BE2C (cell line): ENCODE results near the gene FAM181A.

Source experiments
- DNase-seq: peaks from one replicate; pipeline ENCODE4 v3.0.0-alpha.2; 2020
- H3K27me3 ChIP-seq: fragments of 250-450 bp; sonication (Bioruptor Pico); 2 replicates; pipeline ENCODE4 v1.5.1; 2020; ENCODE audit warnings: mild to moderate bottlenecking
- H3K36me3 ChIP-seq: fragments of 250-450 bp; sonication (Bioruptor Pico); 2 replicates; pipeline ENCODE4 v1.5.1; 2020; ENCODE audit warnings: mild to moderate bottlenecking
- H3K4me1 ChIP-seq: fragments of 250-450 bp; sonication (Bioruptor Pico); 2 replicates; pipeline ENCODE4 v1.5.1; 2020
- H3K4me3 ChIP-seq: 2 replicates; pipeline ENCODE4 v1.5.1; 2011; ENCODE audit warnings: low read depth, low read length
- H3K9me3 ChIP-seq: fragments of 250-450 bp; sonication (Bioruptor Pico); 2 replicates; pipeline ENCODE4 v1.5.1; 2020
- TF ChIP-seq, protein P1 (sequence below): IDR thresholded peaks from 2 replicates; pipeline ENCODE4 v1.5.1; 2012; ENCODE audit warnings: mild to moderate bottlenecking, low read depth, low read length

FAM181A gene

DNA sequence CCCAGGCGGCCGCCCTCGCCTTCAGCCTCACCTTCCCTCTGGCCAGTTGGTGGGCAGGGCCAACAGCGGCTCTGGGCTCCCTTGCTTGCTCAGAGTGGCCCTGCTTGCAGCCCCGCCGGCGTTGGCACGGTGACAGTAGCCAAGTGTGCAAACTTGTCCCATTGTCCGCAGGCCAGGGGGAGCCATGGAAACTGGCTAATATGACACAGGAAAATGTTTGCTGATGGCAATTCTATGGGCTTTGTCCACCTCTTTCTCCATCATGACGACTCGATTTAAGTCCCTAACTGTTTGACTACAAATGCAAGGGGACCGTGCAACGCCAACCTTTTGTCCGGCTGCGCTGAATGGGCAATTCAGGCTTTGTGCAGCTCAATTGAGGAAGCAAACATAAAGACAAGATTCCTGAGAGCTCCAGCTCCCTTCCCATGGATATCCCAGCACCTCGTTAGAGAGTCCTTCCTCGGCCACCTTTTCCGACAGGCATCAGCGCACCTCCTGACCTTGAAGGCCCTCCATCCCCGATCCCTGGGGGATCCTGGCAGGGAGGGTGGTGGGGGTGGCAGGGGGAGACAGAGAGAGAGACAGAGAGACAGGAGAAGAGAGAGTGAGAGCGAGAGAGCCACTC lies 785 bp upstream of the FAM181A start:
- DNase-seq: no peak
- Histone ChIP-seq H3K36me3 (no peaks in the 10 kb centered on the region), H3K4me1 (no peaks in the 10 kb centered on the region), H3K4me3 (no peak overlapping the region), H3K9me3 (no peaks in the 10 kb centered on the region), H3K27me3 (no peaks in the 10 kb centered on the region)
- TF ChIP-seq, protein P1, sequence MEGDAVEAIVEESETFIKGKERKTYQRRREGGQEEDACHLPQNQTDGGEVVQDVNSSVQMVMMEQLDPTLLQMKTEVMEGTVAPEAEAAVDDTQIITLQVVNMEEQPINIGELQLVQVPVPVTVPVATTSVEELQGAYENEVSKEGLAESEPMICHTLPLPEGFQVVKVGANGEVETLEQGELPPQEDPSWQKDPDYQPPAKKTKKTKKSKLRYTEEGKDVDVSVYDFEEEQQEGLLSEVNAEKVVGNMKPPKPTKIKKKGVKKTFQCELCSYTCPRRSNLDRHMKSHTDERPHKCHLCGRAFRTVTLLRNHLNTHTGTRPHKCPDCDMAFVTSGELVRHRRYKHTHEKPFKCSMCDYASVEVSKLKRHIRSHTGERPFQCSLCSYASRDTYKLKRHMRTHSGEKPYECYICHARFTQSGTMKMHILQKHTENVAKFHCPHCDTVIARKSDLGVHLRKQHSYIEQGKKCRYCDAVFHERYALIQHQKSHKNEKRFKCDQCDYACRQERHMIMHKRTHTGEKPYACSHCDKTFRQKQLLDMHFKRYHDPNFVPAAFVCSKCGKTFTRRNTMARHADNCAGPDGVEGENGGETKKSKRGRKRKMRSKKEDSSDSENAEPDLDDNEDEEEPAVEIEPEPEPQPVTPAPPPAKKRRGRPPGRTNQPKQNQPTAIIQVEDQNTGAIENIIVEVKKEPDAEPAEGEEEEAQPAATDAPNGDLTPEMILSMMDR: no peak

DNA sequence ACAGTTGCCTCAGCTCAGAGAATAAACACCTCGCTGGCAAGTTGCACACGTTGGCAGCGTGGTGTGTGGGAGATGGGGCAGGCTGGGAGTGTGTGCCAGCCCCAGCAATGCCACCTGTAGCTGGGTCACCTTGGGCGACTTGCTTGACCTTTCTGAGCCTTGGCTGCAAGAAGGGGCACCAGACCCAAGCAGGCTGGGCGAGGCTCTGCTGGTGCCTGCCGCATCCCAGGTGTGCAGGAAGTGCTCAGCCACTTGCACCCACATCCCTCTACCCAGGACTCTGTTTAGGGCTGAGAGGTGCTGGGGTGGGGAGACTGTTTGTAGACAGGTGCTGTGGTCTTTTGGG lies 629 bp downstream of the FAM181A start:
- TF ChIP-seq, protein P1: no peak
- H3K4me1 ChIP-seq: no peaks in the 10 kb centered on the region
- no peaks in the 10 kb centered on the region for H3K9me3 ChIP-seq
- H3K4me3 ChIP-seq: no peak overlapping the region
- H3K36me3 ChIP-seq: no peaks in the 10 kb centered on the region
- no peaks in the 10 kb centered on the region for H3K27me3 ChIP-seq
- no peak for DNase-seq

DNA sequence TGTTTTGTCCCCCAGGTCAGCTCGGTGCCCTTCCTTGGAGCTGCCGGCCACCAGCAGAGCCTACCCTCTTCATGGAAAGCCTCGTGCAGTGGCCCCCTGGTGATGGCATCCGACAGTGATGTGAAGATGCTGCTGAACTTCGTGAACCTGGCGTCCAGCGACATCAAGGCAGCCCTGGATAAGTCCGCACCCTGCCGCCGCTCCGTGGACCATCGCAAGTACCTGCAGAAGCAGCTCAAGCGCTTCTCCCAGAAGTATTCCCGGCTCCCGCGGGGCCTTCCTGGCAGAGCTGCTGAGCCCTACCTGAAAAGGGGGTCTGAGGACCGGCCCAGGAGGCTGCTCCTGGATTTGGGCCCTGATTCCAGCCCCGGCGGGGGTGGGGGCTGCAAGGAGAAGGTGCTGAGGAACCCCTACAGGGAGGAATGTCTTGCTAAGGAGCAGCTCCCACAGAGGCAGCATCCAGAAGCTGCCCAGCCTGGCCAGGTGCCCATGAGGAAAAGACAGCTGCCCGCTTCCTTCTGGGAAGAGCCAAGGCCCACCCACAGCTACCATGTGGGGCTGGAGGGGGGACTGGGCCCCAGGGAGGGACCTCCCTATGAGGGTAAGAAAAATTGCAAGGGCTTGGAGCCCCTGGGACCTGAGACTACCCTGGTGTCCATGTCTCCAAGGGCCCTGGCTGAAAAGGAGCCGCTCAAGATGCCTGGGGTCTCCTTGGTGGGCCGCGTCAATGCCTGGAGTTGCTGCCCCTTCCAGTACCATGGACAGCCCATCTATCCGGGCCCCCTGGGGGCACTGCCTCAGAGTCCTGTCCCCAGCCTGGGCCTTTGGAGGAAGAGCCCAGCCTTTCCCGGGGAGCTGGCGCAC lies 1.3 kb downstream of the FAM181A start:
- Histone ChIP-seq H3K27me3 (no peaks in the 10 kb centered on the region), H3K36me3 (no peaks in the 10 kb centered on the region), H3K4me3 (no peak overlapping the region), H3K4me1 (no peaks in the 10 kb centered on the region), H3K9me3 (no peaks in the 10 kb centered on the region)
- TF ChIP-seq, protein P1: no peak
- DNase-seq: no peak

DNA sequence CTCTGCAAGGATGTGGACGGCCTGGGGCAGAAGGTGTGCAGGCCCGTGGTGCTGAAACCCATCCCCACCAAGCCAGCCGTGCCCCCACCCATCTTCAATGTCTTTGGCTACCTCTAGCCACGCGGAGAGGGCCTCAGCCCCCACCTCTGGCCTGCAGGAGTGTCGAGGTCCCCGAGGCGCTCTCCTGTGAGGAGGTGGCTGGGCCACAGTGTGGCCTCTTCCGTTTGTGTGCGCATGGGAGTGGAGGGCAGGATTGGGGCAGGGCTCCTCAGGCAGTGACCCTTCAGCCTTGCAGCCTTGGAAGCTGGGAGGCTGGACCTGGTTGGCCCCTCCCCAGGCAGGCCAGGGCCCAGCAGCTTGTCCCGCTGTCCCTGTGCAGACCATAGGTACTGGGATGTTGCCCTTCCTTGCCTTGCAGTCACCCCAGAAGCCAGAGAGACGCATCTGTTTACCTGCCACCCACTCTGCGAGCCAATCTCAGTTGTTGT lies 1.9 kb downstream of the FAM181A start:
- no peak for DNase-seq
- TF ChIP-seq, protein P1: no peak
- H3K9me3 ChIP-seq: no peaks in the 10 kb centered on the region
- no peaks in the 10 kb centered on the region for H3K27me3 ChIP-seq
- H3K4me1 ChIP-seq: no peaks in the 10 kb centered on the region
- H3K4me3 ChIP-seq: no peak overlapping the region
- H3K36me3 ChIP-seq: no peaks in the 10 kb centered on the region

DNA sequence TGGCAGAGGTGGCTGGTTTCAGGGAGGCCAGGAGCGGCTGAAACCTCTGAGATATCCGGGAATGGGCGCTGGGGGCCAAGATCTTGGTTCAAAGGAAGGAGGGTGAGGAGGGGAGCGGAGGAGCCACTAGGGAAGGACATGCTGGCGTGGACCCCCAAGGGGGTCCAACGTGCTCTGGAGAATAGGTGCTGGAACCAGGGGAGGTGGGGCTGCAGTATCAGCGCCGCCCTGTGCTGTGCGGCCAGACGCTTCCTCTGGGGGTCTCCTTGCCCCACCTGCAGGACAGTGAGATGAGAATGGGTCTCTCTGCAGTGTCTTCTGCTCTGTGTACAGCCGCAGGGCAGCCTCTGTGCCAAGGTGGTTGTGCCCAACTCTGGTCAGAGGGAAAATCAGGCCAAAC lies 2.5 kb downstream of the FAM181A start:
- Histone ChIP-seq H3K4me3 (no peak overlapping the region), H3K27me3 (no peaks in the 10 kb centered on the region), H3K4me1 (no peaks in the 10 kb centered on the region), H3K9me3 (no peaks in the 10 kb centered on the region), H3K36me3 (no peaks in the 10 kb centered on the region)
- DNase-seq: no peak
- TF ChIP-seq, protein P1: no peak
